ENCODE results near the gene FFAR3. TPM values are rescaled to one million over a fixed set of nuclear protein-coding genes. Genes with fewer than 3 reads are reported as not detected.
"Not testable (repeated sequence)": the region's sequence is repeated elsewhere in the genome, so short reads cannot be mapped to it uniquely, and the experiment has no call there.

Gene FFAR3
- total and polyA plus RNA-seq, 2 of the 8 experiments (the other 6 are each of a cell fraction or from before 2014, with no cell fraction given): not detected

- H3K4me2 ChIP-seq (ENCODE audit: insufficient read depth in 1 of 2, low read depth in 2 of 2, low read length in 2 of 2); H4K8ac ChIP-seq (ENCODE audit: extremely low read depth, insufficient read depth, low read length); H2BK120ac ChIP-seq (replicated peaks; ENCODE audit: low read depth, low read length); FAIRE-seq; POLR2A ChIA-PET (ENCODE audit: partially characterized antibody); CTCF ChIA-PET (ENCODE audit: partially characterized antibody); H3K56ac ChIP-seq (replicated peaks; ENCODE audit: insufficient read length, low read depth, low read length); H3K27me3 ChIP-seq (replicated peaks in 1 of 4; ENCODE audit: control insufficient read depth in 3 of 4, extremely low read depth in 1 of 4, insufficient read depth in 3 of 4, low read length in 3 of 4); H3K18ac ChIP-seq (ENCODE audit: extremely low read depth, low read length); H3K36me3 ChIP-seq (ENCODE audit: control insufficient read depth in 2 of 4, insufficient read depth in 4 of 4, low read length in 3 of 4); H3K27ac ChIP-seq (ENCODE audit: low read depth, low read length); H2AFZ ChIP-seq (ENCODE audit: low read length); H3K23me2 ChIP-seq (ENCODE audit: low read depth, low read length); H3K4ac ChIP-seq (replicated peaks; ENCODE audit: insufficient read length, low read depth, low read length); H3K9ac ChIP-seq (replicated peaks in 1 of 4; ENCODE audit: extremely low read depth in 1 of 4, low read depth in 3 of 4, low read length in 3 of 4); H3K14ac ChIP-seq (ENCODE audit: insufficient read length); H3K79me1 ChIP-seq (ENCODE audit: low read depth, low read length); H3K9me3 ChIP-seq (ENCODE audit: insufficient read depth in 2 of 2, low read depth in 1 of 2, low read length in 1 of 2); H3K4me1 ChIP-seq (replicated peaks in 1 of 4; ENCODE audit: control insufficient read depth in 3 of 4, insufficient read depth in 4 of 4, low read length in 3 of 4); H3K23ac ChIP-seq (ENCODE audit: insufficient read length); H2BK15ac ChIP-seq (ENCODE audit: low read length); H4K91ac ChIP-seq (replicated peaks; ENCODE audit: insufficient read length, low read length); H2AK5ac ChIP-seq (ENCODE audit: low read depth, low read length); H2BK20ac ChIP-seq (ENCODE audit: low read length); H4K5ac ChIP-seq (ENCODE audit: insufficient read length, low read depth, low read length); H2BK5ac ChIP-seq (ENCODE audit: low read depth, low read length); H2BK12ac ChIP-seq (ENCODE audit: low read depth, low read length); H3K4me3 ChIP-seq (ENCODE audit: extremely low read depth in 1 of 4, insufficient read depth in 2 of 4, low read depth in 3 of 4, low read length in 4 of 4); H3K79me2 ChIP-seq (ENCODE audit: control insufficient read depth in 1 of 2, insufficient read depth in 2 of 2, low read length in 2 of 2); H4K20me1 ChIP-seq (replicated peaks in 1 of 2; ENCODE audit: control insufficient read depth in 1 of 2, insufficient read depth in 2 of 2, low read length in 2 of 2): not testable (repeated sequence)
- DNase-seq (ENCODE audit: low read depth in 1 of 2, low spot score in 2 of 2): peak in 1 of 2 experiments; percentile 35
- 97% methylated on average over 14 of the region's 21 CpGs; no CpG with 5 or more reads in 1 of the 2 experiments for WGBS, 2 experiments (ENCODE audit: extremely low coverage in 1 of 2, insufficient coverage in 1 of 2, insufficient read length in 1 of 2, insufficient replicate concordance in 2 of 2, low coverage in 1 of 2, low lambda C conversion rate in 2 of 2, missing lambda C conversion rate in 1 of 2)
These were observed 1.1 kb downstream of the FFAR3 start for GRCh38 chr19:35359395-35359794.

GRCh38 chr19:35360081-35360480 is 1.8 kb downstream of the FFAR3 start:
- H4K20me1 ChIP-seq (replicated peaks in 1 of 2; ENCODE audit: control insufficient read depth in 1 of 2, insufficient read depth in 2 of 2, low read length in 2 of 2); FAIRE-seq; H4K91ac ChIP-seq (replicated peaks; ENCODE audit: insufficient read length, low read length); H3K79me2 ChIP-seq (ENCODE audit: control insufficient read depth in 1 of 2, insufficient read depth in 2 of 2, low read length in 2 of 2); H2BK12ac ChIP-seq (ENCODE audit: low read depth, low read length); H3K4me2 ChIP-seq (ENCODE audit: insufficient read depth in 1 of 2, low read depth in 2 of 2, low read length in 2 of 2); H4K8ac ChIP-seq (ENCODE audit: extremely low read depth, insufficient read depth, low read length); H3K9ac ChIP-seq (replicated peaks in 1 of 4; ENCODE audit: extremely low read depth in 1 of 4, low read depth in 3 of 4, low read length in 3 of 4); H3K9me3 ChIP-seq (ENCODE audit: insufficient read depth in 2 of 2, low read depth in 1 of 2, low read length in 1 of 2); H2BK20ac ChIP-seq (ENCODE audit: low read length); H3K4ac ChIP-seq (replicated peaks; ENCODE audit: insufficient read length, low read depth, low read length); H2AFZ ChIP-seq (ENCODE audit: low read length); H3K27ac ChIP-seq (ENCODE audit: low read depth, low read length); H3K23me2 ChIP-seq (ENCODE audit: low read depth, low read length); H3K36me3 ChIP-seq (ENCODE audit: control insufficient read depth in 2 of 4, insufficient read depth in 4 of 4, low read length in 3 of 4); H3K14ac ChIP-seq (ENCODE audit: insufficient read length); H3K4me1 ChIP-seq (replicated peaks in 1 of 4; ENCODE audit: control insufficient read depth in 3 of 4, insufficient read depth in 4 of 4, low read length in 3 of 4); H2AK5ac ChIP-seq (ENCODE audit: low read depth, low read length); H2BK120ac ChIP-seq (replicated peaks; ENCODE audit: low read depth, low read length); DNase-seq (ENCODE audit: low read depth in 1 of 2, low spot score in 2 of 2); H3K56ac ChIP-seq (replicated peaks; ENCODE audit: insufficient read length, low read depth, low read length); H2BK5ac ChIP-seq (ENCODE audit: low read depth, low read length); CTCF ChIA-PET (ENCODE audit: partially characterized antibody); H4K5ac ChIP-seq (ENCODE audit: insufficient read length, low read depth, low read length); H3K18ac ChIP-seq (ENCODE audit: extremely low read depth, low read length); H2BK15ac ChIP-seq (ENCODE audit: low read length); POLR2A ChIA-PET (ENCODE audit: partially characterized antibody); H3K4me3 ChIP-seq (ENCODE audit: extremely low read depth in 1 of 4, insufficient read depth in 2 of 4, low read depth in 3 of 4, low read length in 4 of 4); H3K23ac ChIP-seq (ENCODE audit: insufficient read length); H3K79me1 ChIP-seq (ENCODE audit: low read depth, low read length); H3K27me3 ChIP-seq (replicated peaks in 1 of 4; ENCODE audit: control insufficient read depth in 3 of 4, extremely low read depth in 1 of 4, insufficient read depth in 3 of 4, low read length in 3 of 4): not testable (repeated sequence)
- no CpG with 5 or more reads among the region's 5 CpGs for WGBS, 2 experiments (ENCODE audit: extremely low coverage in 1 of 2, insufficient coverage in 1 of 2, insufficient read length in 1 of 2, insufficient replicate concordance in 2 of 2, low coverage in 1 of 2, low lambda C conversion rate in 2 of 2, missing lambda C conversion rate in 1 of 2)

Data from H1 (cell line).